HG02610 (cell line): ENCODE results near the gene ADGRE3.
A peak's percentile ranks its signal among the peaks of the same experiment; 100 is the strongest.
"Not testable (repeated sequence)": the region's sequence is repeated elsewhere in the genome, so short reads cannot be mapped to it uniquely, and the experiment has no call there.

Experiments
- ATAC-seq: cut with Tn5 transposase; IDR thresholded peaks from one replicate; pipeline ENCODE4 v1.9.1; 2021; ENCODE audit warnings: mild to moderate bottlenecking, moderate library complexity; ENCODE audit not compliant: unreplicated experiment

The ADGRE3 gene

DNA sequence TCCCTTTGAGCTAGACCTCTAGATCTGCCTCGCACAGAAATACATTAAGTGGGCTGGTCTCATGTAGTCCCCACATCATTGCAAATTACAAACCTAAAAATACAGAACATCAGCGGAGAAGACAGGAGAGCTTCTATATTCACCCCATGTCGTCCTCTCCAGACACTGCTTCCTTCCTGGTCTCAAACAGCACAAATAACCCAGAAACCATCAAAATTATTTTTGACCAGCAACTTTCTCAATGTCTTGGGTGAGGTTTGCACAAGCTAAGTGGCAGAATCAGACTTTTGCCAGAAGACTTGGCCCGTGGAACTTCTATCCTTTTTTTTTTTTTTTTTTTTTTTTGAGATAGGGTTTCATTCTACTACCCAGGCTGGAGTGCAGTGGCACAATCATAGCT is 63.6 kb downstream of the ADGRE3 start:
- no peak for ATAC-seq

DNA sequence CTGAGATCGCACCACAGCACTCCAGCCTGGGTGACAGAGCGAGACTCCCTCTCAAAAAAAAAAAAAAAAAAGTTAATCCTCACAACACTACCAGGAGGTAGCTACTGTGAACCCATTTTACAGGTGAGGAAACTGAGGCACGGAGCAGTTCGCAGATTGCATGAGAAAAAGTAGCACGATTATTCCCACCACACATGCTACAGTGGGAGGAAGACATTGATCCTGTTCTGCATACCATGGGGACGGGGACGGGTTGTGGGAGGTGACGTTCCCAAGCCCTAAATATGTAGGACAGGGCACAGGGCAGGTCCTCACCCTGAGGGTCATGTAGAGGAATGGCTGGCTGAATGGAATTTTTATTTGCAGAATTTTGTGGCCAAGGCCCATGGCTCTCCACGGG is 68.0 kb downstream of the ADGRE3 start:
- ATAC-seq = no peak

GRCh38 chr19:14603990-14604387 is 70.7 kb downstream of the ADGRE3 start:
- ATAC-seq = peak; percentile 83

GRCh38 chr19:14599548-14600147 is 75.0 kb downstream of the ADGRE3 start:
- no peak for ATAC-seq

DNA sequence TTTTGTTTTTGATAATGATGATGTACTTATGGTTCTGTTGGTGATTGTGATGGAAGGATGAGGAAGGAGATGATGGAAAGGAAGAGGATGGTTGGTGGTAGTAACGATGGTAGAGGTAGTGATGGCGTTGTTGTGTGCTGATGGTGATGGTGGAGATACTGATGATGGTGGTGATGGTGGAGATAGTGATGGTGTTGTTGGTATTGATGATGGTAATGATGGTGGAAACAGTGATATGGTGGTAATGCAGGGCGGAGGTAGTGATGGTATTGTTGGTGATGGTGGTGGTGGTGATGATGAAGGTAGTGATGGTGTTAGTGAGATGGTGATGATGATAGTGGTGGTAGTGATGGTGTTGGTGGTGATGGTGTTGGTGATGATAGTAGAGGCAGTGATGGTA is 79.1 kb downstream of the ADGRE3 start:
- ATAC-seq = no peak

DNA sequence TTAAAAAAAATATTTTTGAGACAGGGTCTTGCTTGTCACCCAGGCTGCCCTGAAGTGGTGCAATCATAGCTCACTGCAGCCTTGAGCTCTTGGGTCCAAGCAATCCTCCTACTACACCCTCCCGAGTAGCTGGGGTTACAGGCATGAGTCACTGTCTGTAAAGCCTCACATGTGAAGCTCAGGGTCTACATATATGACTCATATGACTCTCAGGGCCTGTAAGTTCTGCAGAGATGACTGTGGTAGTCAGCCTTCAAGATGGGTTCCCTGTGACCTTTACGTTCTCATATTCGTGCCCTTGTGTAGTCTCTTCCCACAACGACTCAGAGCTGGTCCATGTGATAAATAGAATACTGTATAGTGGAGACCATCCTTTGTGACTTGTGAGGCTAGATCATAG is 85.2 kb downstream of the ADGRE3 start:
- peak; percentile 22 for ATAC-seq

- ATAC-seq = peak; percentile 66
Observed at GRCh38 chr19:14585187-14585586, 89.5 kb downstream of the ADGRE3 start.

- not testable (repeated sequence) for ATAC-seq
Observed at GRCh38 chr19:14584372-14584771, 90.3 kb downstream of the ADGRE3 start.

- no peak for ATAC-seq
Observed at GRCh38 chr19:14582894-14583340, 91.7 kb downstream of the ADGRE3 start, which contains the start of gene CLEC17A. Gene CLEC17A, plus strand, starts transcription at chr19:14583084. Its CDS starts 77 bp downstream, at chr19:14583161.

GRCh38 chr19:14580623-14581237 is 93.9 kb downstream of the ADGRE3 start:
- ATAC-seq = no peak

DNA sequence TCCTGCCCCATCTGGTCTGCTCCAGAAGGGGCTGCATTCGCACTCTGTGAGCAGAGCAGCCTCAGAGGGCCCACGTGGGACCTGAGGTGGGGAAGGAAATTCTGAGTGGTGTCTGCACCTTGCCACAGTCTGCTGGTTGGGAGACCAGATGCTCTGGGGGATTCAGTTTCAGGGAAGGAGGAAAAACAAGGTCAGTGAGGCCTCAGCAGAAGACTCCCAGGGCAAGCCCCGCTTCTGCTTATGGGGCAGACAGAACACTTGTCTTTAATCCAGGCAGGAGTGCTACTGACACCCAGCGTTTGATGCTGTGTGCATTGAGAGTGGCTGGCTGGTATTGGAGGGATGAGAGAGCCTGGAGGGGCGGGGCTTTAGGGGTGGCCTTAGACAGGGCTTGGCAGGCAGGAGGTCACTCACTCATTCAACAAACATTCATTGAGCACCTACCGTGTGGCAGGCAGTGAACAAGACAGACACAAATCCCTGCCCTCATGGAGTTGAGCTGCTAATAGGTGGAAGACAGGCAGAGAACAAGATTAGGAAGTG is 96.7 kb downstream of the ADGRE3 start:
- peak; percentile 41 for ATAC-seq

DNA sequence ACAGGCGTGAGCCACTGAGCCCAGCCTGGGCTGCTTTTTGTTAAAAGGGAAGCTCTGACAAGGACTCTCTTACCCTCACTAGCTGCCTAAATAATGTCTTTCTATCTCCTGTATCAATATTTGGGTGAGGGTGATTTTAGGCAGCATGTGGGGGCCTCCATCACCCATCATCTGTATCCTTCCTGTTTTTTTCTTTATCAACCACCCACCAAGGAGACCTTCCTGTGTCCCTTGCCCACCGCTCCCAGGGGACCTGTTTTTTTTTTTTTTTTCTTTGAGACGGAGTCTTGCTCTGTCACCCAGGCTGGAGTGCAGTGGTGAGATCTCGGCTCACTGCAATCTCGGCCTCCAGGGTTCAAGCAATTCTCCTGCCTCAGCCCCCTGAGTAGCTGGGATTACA is 97.4 kb downstream of the ADGRE3 start:
- no peak for ATAC-seq

- no peak for ATAC-seq
Observed at GRCh38 chr19:14576363-14576762, 98.3 kb downstream of the ADGRE3 start.

GRCh38 chr19:14575428-14575980 is 99.1 kb downstream of the ADGRE3 start:
- no peak for ATAC-seq

DNA sequence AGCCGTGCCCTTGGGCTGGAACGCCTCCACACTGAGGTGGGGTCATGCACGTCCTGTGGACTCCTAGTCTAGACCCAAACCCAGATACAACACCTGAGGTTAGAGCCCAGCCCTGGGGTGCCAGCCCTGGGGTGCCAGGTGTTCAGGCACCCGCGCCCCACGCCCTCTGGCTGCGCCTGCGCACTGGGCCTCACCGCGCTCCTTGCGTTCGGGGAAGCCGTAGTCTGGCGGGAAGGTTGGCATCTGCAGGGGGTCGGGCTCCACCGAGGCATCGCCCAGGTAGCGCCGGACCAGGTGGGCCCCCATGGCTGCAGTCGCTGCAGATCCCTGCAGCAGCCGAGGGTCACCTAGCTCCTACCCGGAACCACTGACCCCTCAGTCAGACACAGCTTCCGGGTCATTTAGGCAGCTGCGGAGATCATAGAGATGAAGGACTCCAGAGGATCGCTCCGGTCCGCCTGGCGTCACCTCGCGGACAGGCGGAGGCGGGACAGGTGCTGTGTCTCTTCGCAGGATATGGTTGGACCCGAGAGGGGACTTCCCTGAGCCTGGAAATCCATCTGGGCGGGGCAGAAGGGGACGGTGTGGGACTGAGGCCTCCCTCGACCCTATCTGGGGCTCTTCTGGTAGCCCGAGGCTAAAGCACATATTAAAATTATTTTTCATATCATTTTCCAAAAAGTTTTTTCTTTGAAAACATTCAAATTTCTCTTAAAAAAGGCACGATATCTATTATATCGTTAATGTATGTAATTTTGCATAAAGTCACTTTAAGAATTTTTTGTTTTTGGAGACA is 102.8 kb downstream of the ADGRE3 start, which contains the start of gene NDUFB7:
Gene NDUFB7 (minus strand): TSS at position 372 of the 796 bp plus-strand sequence. CDS start 66 bp downstream, at position 306.
- ATAC-seq = peak; percentile 85

- no peak for ATAC-seq
Observed at GRCh38 chr19:14570864-14571527, 103.6 kb downstream of the ADGRE3 start.
